ENCODE data around the gene CDK1.

- TF ChIP-seq SP1 (IDR thresholded peaks at IDR 0.05; ENCODE audit: low read depth, low read length) (no peak), POLR2A (IDR thresholded peaks at IDR 0.05; ENCODE audit: control extremely low read depth in 1 of 2, low read depth in 2 of 2, low read length in 2 of 2) (no peak), ATF2 (IDR thresholded peaks at IDR 0.05; ENCODE audit: low read length) (no peak), POLR2AphosphoS5 (IDR thresholded peaks at IDR 0.05; ENCODE audit: low read depth, low read length) (no peak), CTCF (IDR thresholded peaks at IDR 0.05; ENCODE audit: control extremely low read depth in 1 of 3, insufficient read depth in 1 of 3, low read depth in 1 of 3, low read length in 3 of 3) (no peak), SUZ12 (IDR thresholded peaks at IDR 0.05; ENCODE audit: low read length) (no peak), USF2 (IDR thresholded peaks at IDR 0.05; ENCODE audit: low read length) (no peak), BRCA1 (IDR thresholded peaks at IDR 0.05; ENCODE audit: low read depth, low read length) (no peak), ZNF274 (IDR thresholded peaks at IDR 0.05; ENCODE audit: borderline replicate concordance, extremely low read depth, low read length) (no peak)
Observed at GRCh38 chr10:60809157-60809556, 30.9 kb downstream of the CDK1 start.

Data from H1 (cell line).